NCI-H748 treated with DMSO at 0.1 percent for 48 hours (cell line): ENCODE results near the gene C6orf163.
A peak's percentile ranks its signal among the peaks of the same experiment; 100 is the strongest.

ENCODE experiments used
- DNase-seq: peaks from one replicate; lab custom pipeline; 2025; lab: John Stamatoyannopoulos, UW

The C6orf163 gene

DNA sequence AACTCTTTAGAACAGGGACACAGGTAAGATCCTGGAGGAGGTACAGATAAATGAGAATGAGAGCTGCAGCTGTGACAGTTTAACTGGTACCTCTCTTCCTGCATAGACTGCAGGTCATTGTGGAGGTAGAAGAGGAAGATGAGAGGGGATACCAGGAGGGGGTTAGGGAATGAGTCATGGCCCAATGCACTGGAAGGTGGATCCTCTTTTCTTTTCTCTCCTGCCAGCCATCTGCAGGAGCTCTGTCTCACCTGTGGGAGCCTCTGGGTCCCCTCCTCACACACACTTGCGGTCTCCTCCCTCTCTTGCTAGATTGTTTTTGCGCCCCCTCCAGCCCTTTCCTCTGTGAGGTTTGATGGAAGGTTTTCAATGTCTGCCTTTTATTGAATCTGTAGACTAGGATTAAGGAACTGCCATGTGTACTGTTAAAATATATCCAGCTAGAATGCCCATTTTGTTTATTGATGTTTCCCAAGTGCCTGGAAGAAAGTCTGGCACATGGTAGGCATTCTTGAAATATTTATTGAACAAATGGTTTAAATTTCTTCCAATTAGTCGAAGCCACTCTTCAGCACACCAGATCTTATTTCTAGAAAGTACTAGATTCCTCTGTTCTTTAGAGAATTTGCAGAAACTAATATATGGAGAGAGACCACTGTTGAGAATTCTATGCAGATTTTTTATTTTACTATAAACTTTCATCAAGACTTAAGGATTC, 13.0 kb downstream of the C6orf163 start:
- DNase-seq: no peak

DNA sequence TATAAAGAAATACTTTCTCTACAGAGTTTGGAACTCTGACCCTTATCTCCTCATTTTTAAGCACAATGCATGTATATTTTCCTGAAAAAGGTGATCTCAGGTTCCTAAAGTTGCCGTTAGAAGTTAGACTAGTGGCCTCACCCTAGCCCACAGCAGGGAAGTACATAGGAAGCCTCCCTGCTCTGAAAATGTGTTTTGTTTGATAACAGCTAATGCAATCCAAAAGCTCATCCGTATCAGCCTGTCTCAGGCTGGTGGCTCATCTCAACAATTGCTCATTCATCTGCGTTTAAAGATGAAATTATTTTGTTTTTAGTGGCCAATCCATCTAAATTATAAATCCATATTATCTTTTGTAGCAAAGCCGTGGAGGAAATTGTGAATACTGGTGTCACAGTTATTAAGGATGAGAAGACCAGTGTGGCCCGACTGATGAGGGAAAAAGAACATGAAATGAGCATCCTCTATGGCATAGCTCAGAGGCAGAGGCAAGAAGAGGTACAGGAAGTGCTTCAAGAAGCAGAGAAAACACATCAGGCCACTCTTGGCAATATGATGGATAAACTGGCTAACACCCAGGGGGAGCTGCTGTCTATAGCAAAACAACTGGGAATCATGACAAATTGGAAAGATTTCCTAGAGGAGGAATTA, 20.1 kb downstream of the C6orf163 start:
- no peak for DNase-seq

DNA sequence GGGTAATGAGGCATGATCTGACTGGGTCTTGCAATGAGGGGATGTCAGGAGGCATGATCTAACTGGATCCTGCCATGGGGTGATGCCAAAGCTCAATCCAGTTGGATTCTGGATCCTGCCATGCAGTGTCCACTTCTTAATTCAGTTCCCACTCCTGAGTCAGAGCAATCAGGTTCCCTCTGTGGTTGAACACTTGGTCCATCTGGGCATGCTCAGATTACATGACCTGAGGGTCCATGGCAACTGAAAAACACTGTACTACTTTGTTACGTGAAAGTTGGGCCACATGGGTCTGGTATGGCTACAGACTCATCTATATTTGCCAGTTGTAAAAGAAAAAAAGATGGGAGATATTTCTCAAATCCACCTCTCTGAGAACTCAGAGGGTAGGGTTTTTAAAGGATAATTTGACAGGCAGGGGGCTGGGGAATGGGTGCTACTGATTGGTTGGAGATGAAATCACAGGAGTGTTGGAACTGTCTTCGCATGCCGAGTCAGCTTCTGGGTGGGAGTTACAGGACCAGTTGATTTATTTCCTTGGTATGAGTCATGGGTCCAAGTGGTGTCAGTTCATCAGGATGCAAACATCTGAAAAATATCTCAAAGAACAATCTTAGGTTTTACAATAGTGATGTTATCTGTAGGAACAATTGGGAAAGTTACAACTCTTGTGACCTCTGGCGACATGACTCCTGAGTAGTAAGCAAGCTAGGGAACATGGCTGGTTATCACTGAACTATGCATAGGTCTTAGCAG, 21.6 kb downstream of the C6orf163 start:
- DNase-seq: no peak

DNA sequence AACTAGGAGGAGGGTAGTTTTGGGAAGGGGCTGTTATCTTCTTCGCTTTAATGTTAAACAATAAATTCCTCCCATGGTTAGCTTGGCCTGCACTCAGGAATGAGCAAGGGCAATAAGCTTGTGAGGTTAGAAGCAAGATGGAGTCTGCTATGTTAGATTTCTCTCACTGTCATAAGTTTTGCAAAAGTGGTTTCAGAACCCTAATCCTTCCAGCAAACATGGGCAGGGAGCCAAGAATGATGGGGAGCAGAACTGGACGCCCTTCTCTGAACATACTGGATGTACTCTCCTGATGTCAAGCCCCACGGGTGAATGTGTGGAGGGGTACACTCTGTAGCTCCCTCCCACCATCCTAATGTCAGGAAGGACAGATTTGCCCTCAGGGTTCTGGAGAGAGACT, 22.3 kb downstream of the C6orf163 start:
- DNase-seq: no peak

DNA sequence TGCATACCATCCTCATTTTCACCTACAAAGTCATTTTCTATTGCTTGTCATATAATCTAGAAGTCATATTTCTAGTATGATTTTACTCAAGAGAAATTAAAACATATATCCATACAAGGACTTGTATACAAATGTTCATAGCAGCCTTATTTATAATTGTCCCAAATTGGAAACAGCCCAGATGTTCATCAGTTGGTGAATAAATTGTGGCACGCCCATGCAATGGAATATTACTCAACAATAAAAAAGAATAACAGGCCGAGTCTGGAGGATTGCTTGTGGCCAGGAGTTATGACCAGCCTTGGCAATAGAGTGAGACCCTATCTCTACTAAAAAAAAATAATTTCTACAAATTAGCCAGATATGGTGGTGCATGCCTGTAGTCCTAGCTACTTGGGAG, 28.8 kb downstream of the C6orf163 start:
- DNase-seq: no peak

DNA sequence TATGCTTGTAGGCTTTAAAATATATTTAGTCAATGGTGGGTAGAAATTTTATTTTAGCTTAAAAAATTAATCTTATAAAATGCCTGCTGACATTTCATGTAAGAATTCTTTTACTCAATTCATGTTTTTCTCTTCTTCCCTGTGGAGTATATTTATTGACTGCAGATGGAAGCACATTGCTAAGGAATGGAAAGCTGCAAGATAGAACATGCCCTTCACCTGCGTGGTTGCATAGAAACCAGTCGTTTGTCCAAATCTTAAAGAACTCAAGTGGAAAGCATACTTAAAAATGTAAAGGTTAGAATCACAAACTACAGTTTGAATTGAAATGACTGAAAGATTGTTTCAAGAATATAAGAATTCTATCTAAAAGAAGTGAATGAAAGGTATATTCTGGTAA, 30.7 kb downstream of the C6orf163 start:
- no peak for DNase-seq

DNA sequence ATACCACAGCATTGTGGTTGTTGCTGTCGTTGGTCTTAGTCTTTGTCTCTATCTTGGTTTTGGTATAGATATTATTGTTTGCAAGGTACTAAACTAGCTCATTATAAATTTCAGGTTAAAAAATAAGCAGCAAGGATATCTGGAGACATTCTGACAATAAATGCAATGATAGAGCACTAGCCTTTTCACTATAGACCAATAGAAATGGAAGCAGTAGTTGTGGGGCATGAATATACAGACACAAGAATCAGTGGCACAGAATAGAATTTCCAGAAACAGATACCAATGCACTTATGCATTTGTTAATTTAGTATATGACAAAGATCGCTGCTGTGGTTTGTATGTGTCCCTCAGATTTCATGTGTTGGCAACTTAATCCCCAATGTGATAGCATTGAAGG, 32.0 kb downstream of the C6orf163 start:
- DNase-seq: no peak

DNA sequence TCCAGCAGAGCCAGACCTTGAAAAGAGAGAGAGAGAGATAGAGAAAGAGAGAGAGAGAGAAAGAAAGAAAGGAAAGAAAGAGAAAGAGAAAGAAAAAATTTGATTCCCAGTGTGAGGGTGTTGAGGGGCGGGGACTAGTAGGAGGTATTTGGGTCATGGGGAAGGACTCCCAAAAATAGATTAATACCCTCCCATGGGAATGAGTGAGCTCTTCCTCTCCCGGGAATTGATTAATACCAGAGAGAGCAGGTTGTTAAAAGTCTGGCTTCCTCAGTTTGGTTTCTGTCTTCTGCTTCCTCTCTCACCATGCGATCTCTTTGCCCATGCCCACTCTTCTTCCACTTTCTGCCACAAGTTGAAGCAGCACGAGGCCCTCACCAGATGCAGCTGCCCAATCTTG, 34.3 kb downstream of the C6orf163 start:
- no peak for DNase-seq

DNA sequence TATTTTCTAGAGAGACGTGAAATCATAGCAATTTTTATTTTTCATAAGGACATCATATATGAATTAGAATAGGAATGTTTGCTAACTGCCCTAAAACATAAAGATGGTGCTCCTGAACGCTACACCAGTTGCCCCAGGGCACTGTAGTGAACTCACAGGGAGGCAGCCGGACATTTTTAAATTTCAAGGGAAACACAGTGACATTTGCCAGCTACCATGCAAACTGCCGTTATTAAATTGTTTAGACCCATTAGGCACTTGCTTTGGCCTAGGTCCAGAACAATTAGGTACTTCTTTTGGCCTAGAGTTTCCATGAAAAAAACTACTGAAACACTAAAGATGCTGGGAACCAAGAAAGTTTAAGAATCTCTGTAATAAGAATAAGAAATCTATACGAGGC, 38.2 kb downstream of the C6orf163 start:
- no peak for DNase-seq

DNA sequence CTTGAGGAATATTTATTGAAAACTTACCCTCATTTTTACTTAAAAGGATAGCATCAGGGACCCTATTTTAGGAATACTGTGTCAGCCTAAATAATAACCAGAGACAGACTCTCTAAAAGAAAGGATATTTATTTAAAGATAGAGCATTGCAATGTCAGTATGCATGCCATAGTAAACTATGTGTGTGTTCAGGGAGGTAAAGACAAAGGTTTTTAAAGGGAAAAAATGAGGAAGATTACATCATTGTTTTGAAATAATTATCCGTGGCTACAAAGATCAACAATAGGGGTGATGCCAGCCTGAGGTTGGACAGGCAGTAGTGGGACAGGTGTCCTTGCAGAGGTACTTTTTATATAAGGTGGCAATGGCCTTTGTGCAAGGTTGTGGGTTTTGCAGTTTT, 39.4 kb downstream of the C6orf163 start:
- DNase-seq: no peak

DNA sequence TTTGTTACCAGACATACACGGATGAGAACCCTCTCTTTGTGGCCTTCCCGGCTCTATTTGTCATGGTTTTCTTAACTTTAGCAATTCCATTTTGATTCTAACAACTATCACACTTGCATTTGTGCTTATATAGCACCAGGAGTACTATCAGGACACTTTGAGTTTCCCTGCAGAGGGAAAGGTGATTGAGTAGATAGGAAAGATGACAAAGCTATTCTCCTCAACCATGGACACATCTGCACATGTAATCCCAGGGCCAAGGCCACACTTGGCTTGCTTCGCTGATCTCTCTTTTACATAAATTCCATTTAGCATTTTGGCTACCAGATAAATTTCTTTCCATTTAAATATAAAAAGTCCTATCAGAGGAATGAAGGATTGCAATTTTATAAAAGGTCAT, 39.8 kb downstream of the C6orf163 start:
- DNase-seq: no peak

DNA sequence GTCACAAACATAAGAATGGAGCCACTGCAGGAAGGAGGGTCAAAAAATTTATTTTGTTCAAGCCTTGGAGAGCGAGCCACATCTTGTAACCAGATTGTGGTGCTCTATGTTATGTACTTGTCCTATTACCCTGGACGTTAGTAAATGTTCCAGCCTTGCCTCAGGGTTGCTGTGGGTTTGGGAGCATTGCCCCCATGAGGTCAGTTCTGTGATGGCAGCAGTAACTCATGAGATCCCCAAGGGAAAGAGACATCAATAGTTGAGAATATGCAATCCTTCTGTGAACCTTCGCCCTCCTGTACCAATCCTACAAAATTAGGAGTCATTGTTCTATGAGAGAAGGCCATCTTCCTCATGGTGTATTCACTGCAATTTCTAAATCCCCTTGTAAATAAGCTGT, 46.7 kb downstream of the C6orf163 start:
- DNase-seq: peak; percentile 66

DNA sequence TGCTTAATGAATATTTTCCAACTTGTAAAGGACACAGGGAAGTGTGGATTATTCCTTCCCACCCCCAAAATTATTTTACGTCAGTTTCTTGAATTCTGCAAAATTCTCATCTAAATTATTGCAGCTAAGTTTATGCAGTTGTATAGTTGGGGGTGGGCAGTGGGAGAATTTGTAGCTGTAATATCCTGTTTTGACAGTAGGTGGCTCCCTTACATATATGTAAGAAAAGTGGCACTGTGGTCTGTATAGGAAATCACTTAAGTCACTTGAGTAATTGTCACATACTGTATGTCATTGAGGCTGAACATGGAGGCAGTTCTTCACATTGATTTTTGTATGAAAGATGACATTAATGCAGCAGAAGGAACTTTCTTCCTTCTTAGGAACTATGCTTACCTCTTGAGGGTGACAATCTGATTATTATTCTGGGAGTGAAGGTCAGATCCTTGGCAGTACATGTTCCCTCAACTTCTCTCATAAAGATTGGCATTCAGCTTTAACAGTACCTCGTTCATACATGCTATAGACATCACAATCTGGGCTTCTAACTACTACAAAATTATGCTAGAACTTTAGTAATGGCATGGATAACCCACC, 48.5 kb downstream of the C6orf163 start:
- DNase-seq: peak; percentile 73

DNA sequence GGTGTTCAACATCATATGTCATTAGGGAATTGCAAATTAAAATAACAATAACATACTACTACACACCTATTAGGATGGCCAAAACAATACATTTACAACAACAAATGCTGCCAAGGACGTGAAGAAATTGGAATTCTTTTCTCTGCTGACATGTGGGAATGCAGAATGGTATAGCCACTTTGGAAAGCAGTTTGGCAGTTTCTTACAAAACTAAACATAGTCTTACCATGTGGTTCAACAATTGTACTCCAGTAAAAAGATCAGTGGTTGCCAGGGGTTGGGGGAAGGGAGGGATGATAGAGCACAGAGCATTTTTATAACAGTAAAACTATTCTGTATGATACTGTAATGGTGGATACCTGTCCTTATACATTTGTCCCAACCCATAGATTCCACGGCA, 50.8 kb downstream of the C6orf163 start:
- DNase-seq: no peak

DNA sequence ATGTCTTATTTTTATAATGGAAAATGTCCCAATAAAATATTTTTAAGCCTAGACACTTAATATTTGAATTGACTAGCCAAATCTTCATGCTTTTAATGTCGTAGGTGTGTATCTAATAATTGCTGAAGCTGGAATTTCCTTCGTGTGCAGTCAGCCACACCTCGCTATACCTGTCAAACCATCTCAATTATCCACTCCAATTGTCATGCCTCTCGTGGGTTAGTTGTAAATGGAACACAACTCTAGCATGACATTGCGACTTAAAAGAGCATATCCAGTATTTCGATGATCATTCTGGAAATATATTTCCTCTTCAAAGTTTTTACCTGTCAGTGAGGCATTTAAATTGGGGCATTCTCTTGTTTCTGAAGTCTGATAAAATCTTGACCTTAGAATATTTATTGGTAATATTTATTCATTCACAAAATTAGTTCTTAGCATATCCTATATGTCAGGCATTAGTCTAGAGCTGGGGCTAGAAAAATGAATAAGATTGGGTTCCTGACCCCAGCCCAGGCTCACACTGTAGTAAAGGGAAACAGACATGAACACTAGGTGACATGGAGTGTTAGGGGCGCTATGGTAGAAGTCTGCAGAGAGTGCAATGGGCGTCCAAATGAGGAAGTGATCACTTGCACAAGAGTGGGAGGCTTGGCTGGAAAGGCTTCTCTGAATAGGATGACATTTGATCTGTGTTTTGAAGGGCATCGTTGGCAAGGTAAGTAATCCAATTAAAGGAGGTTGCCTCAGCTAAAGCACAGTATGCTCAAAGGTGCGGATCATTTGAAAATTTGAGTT, 52.2 kb downstream of the C6orf163 start:
- DNase-seq: peak; percentile 17

DNA sequence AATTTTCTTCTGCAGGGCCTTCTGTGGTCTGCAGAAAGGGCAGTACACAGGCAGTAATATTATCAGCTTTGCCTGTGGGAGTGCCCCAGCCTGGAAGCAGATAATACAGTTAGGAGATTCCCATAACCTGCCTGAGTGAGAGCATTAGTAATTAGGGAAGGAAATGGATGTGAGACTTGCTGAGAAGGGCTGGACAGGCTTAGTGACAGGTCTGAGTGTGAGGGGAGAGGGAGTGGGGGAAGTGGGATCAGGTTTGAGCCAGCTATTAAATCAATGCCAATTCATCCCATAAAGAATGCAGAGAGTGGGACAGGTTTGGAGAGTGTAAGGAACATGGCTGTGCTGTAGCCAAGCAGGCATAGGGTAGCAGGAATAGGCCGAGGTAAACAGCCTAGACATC, 53.0 kb downstream of the C6orf163 start:
- no peak for DNase-seq

DNA sequence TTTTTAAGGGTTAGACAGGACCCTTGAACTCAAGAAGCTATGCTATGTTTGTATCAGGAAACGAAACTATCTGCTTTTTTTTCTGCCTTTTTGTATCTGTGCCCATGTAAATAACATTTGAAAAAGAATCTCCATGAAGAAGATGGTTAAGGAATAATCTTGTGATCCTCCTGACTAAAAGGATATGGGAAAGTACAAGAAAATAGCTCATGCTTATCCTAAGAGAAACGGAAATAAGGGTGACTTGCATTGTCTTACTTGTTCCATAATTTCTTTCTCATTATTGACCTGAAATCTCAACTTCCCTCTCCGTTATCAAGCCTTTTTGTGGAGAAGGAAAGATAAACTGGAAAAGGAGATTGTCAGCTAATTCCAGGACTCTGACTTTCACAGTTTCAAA, 57.2 kb downstream of the C6orf163 start:
- no peak for DNase-seq

DNA sequence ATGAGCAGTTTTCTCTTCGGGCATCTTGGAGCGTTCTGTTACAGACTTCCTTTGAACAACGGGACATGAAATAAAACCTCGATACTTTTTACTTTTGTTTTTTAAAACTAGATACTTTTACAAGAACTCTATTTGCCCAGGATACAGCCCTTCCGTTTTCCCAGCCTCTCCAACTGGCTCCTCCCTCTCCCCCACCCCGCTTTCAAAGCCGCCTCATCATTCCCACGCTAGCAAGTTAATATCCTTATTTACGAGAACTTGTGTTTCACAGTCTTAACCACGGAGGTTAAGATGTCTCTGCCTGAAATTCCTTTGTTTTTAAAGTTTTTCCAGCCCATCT, 62.9 kb downstream of the C6orf163 start:
- peak; percentile 67 for DNase-seq

DNA sequence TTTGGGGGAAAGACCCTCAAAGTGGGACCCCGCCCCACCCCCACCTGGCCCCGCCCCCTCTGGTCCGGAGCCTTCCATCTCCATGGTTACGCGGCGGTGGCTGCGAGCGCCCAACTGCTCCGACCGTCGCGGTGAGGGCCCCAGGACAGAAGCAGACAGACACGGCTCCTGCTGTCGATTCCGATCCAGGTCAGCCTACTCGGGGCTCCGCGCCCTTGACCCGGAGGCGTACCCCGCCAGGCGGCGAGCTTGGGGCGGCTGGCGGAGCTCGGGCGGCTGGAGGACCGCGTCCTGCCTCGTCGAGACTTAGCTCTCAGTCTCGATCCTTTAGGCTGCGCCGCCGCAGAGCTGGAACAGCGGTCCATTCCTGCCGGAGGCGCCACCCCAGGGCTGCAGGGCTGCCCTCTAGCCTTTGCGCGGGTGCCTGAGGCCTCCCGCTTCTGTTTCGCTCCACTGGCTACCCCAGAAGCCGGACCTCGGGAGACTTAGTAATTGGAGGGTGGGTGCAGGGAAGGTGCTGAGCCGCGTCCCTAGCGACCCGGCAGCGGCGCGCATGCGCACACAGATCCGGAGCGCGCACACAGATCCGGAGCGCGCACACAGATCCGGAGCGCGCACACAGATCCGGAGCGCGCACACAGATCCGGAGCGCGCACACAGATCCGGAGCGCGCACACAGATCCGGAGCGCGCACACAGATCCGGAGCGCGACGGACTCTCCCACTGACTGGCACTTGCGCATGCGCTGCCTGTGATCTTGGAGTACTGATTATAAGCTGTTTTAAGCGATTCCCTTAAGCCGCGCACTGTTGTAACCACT, 63.5 kb downstream of the C6orf163 start, which contains the start of gene CFAP206:
TSS of gene CFAP206 (plus strand) at position 72 of the 820 bp plus-strand sequence. CDS start 1,868 bp downstream, outside the sequence.
- DNase-seq: peak; percentile 79

DNA sequence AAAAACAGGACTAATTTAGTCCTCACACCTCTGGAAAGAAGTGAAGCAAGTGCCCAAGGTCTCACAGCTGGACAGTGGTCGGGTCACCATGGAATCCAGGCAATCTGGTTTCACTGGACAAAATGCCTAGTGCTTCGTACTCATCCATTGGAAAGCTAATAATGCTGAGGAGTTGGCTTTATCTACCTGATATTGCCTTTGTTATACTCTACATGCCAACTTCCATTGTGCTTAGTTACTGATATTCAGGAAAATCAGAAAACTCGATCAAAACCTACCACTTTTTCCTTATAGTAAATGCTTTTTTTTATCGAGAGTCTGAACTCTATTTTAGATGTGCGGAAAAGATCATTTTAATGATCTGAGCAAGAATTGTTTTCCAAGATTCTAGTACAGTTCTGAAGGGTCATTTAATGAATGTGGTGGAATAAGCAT, 64.1 kb downstream of the C6orf163 start:
- DNase-seq: no peak
